GM19372 (cell line): Measurements from ENCODE around the gene GLCE.
"Not testable (repeated sequence)": the region's sequence is repeated elsewhere in the genome, so short reads cannot be mapped to it uniquely, and the experiment has no call there.

ENCODE experiments used
- ATAC-seq: cut with Tn5 transposase; IDR thresholded peaks from one replicate; pipeline ENCODE4 v1.9.1; 2021; ENCODE audit warnings: mild to moderate bottlenecking, low read depth, moderate library complexity; ENCODE audit not compliant: unreplicated experiment

The GLCE gene

DNA sequence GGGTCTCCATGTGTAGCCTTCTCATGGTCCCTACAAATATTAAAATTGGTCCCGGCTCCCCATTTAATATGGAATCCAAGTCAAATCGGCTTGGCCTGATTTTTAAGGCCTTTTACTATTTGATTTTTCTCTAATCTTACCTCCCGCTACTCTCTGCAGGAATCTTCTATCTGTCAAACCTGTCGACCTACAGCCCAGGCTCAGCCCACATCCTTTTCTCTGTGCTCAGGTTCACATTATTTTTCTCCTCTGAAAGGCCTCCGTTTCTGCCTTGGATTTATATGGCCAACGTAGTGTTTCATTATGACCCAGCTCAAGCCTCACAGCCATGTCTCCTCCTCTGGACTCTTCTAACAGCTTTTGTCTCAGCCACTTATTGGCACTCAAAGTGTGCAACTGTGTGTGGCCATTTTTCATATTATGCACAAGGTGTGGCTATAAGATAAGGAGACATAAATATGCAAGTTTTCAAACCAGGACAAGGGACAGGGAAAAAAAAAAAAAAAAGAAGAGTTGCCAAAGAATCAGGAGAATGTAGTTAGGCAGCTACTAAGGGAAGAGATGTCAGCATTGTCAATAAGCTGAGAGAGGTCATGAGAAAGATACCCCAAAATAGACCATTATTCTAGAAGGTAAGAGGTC lies 2.1 kb upstream of the GLCE start:
- no peak for ATAC-seq

DNA sequence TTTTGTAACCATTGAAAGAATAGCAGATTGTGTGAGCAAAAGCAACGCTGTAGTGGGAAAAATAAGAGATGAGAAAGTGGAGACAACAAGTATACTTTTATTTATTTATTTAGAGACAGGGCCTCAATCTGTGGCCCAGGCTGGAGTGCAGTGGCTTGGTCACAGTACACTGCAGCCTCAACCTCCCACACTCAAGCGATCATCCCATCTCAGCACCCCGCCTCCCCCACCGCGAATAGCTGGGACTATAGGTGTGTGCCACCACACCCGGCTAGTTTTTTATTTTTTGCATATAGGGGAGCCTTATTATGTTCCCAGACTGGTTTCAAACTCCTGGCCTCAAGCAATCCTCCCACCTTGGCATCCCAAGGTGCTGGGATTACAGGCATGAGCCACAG lies 1.6 kb upstream of the GLCE start:
- ATAC-seq, result no peak

DNA sequence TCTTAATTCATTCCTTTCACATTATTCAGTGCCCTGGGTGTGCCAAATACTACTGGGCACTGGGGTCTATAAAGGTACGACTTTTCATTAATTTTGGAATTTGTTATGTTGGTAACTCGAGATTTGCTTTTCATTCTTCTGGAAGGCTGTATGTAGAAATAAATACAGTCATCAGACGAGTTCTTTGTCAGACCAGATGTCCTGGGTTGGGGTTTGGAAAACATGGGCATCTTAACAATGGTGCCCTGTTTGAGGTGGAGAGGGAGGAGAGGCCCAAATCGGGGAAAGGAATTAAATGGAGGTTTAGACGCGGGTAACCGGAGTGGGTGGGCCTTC lies 662 bp upstream of the GLCE start:
- ATAC-seq, result no peak

DNA sequence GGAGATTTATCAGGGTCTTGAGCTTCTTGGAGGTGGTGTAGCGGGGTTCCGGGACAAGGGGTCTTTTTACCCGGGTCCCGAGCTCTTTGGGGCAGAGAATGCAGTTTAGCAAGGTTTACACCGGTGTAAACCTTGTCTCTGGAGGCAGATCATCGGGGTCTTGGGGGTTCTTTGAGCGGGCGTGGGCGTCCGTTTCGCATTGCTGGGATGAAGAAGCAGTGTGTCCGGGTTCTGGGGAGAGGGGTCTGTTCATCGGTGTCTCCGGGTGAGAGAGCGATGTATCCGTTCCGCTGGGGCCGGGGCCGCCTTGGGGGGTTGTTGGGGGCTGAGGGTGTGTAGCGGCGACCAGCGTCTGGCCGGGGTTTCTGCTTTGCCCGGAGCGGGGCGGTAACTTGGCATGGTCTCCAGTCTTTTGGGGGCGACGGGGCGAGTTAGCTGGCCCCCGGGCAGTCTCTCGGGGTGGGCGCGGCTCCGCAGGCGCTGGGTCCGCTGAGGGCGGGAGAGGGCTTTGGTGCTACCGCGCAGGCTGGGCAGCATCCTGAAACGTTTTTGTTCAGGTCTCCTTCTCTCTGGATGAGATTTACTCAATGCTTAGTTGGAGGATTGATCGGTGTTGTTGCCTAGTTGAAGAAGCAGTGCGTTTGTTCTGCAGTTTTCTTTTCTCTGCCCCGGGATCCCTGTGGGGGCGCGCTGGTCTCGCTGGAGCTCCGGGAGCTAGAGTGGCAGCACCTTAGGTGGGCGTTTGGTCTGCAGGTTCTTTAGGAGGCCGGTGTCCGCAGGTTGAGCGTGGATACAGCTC lies 843 bp downstream of the GLCE start:
- ATAC-seq, result no peak

DNA sequence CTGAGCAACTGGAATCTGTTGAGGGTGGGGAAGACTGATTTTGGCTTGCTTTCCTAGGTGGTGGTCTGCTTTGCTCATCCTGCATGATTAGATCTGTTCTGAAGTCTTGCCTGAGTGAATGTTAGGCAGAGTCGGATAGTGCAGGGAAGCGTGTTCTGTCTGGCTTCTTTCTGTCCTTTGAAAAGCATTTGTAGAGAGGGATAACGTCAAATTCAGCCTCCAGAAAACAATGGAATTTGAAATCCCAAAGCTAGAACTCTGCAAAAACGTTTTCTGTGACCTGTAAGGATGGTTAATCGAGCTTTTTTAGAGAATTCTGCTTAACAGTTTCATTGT lies 1.4 kb downstream of the GLCE start:
- no peak for ATAC-seq

DNA sequence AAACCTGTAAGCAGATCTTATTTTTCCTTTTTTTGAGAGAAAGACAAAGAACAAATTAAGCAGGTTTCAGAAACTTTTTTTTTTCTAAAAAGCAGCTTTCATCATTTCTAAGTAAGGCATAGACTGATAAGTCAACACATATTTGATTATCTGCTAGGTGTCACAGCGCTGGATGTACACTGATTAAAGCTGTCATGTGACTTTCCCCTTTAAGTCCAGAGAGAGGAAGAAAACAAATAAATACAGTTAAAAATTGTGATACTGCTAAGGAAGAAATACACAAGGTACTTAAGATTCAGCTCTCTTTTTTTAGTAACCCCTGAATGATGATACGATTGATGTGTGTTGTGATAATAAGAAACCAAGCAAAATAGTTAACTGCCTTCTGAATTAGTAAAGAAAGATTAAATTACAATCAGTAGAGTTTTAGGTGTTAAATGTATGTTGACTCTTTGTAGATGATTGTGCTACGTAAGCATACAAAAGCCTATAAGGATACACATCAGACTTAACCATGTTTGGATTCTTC lies 2.8 kb downstream of the GLCE start:
- no peak for ATAC-seq

DNA sequence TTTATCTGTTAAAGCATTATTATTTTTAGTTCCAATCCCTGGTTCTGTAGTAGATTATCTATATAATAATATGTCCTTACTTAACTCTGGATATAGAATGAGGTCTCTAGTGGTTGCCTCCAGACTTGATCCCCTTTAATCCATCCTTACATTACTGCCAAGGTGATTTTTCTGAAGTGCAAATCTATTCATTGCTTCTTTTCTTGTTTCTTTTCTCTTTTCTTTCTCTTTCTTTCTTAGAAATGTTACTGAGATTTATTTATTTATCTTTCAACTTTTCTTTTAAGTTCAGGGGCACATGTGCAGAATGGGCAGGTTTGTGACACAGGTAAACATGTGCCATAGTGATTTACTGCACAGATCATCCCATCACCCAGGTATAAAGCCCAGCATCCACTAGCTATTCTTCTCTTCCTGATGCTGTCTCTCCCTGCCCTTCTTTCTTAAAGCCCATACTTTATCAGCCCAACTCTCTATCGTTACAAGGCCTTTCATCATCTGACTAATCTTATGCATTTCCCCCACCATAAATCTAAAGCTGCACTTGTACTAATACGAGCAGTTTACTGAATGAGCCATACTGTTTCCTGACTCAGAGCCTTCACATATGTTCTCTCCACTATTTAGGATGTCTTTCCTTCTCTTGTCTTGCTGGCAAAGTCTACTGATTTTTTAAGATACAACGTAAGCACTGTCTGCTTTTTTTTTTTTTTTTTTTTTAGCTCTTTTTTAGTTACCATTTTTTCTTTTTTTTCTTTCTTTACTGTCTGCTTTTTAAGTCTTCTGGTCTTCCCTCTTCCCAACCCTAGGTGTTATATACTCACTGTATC lies 4.6 kb downstream of the GLCE start:
- ATAC-seq, result no peak

DNA sequence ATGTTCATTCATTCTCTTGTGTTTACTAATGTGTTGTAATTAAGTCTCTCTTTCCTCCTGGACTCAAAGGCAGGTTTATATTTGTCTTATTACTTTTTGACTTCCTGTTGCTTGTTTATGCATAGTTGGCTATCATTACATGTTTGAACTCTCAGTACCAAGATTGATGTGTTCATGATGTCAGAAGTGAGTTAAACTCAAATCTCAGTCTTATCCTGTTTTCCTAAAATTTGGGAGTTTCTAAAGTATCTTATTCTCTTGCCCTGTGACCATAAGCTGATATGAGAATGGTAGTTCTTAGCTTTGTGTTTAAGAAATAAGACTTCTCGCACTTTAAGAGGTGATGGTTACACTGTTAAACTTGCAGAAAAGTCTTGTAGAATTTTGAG lies 5.2 kb downstream of the GLCE start:
- no peak for ATAC-seq

DNA sequence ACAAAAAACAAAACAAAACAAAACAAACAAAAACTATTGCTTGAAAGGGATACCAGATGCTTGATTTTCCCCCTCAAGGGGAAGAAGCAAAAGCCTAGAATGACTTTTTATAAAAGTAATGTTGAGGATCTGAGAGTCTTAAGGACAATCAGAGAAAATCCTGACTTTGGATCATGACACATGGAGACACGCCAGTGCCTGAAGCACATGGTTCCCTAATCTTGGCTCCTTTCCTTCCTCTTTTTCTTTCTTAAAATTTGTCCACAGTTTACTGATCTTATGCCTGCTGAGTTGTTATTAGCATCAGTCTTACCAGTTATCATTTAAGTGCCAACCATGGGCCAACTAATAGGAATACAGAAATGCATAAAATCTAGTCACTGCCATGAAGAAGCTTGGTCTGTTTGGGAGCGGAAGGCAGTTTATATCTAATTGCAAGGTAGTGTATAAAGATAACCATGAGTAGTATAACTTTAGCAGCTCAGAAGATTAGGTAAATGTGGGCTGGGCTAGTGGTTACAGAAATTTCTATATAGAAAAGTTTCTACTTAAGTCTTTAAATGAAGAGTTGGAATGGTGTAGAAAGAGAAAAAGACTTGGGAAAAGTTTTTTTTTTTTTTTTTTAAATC lies 6.9 kb downstream of the GLCE start:
- ATAC-seq, result no peak

DNA sequence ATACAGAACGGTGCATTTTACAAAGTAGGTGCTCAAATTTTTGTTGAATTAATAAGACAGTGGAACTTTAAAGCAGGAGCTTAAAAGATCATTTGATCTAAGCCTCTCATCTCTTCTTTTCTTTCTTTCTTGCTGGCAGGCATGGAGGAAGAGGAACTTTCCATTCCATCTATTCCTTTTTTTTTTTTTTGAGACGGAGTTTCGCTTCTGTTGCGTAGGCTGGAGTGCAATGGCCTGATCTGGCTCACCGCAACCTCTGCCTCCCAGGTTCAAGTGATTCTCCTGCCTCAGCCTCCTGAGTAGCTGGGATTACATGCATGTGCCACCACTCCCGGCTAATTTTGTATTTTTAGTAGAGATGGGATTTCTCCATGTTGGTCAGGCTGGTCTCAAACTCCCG lies 7.9 kb downstream of the GLCE start:
- not testable (repeated sequence) for ATAC-seq

DNA sequence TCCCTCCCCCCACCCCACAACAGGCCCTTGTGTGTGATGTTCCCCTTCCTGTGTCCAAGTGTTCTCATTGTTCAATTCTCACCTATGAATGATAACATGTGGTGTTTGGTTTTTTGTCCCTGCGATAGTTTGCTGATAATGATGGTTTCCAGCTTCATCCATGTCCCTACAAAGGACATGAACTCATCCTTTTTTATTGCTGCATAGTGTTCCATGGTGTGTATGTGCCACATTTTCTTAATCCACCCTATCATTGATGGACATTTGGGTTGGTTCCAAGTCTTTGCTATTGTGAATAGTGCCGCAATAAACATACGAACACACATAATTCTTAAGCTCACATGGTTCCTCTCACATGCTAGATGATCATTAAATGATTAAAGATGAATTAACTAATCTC lies 9.1 kb downstream of the GLCE start:
- ATAC-seq, result not testable (repeated sequence)

DNA sequence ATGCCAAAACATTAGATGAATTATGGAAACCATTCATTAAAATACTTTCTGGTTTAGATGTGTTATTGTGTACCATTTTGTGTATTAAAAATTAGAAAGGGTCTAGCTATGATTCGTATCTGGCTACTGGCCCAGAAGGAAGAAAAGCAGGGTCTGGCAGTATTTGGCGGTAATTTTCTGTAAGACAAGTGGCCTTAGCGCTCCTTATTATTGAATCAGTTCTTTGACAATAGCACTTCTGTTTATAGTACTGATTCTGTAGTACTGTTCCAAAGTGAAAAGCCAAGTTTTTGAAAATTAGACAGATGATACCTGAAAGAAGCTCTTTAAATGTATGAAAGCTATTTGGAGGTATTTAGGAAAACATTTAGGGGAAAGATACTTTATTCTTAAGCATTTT lies 10.2 kb downstream of the GLCE start:
- ATAC-seq, result no peak

DNA sequence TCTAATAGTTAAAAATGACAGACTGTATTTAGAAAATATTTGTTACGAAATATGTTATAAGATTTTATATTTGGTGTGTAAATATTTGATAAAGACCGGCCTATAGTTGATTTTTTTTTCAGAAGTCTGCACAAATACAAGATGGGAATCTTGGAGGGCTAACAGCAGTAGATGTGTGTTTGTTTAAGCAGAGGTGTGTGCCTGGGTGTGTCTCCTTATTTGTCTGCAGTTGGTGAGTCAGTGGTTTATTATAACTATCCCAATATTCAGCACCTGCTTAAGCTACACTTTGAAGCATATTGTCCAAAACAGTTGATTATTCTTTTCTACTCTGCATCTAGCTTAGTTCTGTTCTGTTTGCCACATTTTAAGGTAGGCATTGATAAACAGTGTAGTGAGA lies 12.4 kb downstream of the GLCE start:
- ATAC-seq, result no peak

DNA sequence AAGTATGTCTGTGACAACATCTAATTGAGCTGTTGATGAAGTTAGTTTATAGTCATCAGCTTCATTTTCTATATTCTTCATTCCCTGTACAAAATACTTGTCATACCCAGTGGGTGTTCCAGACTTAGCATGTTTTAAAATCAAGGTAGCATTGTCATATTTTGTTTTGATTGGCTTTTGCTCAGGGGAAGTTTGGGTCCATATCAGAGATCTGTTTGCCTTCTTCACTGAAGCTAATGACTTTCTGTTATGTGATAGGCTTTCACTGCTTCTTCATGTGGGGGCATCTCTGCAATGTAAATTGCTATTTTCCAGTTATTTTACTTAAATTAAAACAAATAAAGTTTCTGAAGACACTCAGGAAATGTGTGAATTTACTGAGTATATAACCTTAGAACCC lies 15.1 kb downstream of the GLCE start:
- no peak for ATAC-seq

DNA sequence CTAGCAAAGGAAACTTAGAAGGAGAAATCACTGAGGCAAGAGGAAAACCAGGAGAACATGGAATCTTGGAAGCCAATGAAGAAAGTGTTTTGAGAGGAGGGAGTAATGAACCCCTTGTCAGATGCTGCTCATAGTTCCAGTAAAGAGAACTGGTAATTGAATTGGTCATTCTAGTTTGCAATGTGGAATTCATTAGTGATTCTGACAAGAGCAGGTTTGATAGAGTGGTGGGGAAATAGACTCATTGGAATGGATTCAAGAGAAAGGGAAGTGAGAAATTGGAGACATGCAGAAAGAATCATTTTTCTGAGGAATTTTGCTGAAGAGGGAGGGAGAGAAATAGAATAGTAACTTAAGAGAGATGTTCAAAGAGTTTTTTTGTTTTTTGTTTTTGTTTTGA lies 21.0 kb downstream of the GLCE start:
- no peak for ATAC-seq

DNA sequence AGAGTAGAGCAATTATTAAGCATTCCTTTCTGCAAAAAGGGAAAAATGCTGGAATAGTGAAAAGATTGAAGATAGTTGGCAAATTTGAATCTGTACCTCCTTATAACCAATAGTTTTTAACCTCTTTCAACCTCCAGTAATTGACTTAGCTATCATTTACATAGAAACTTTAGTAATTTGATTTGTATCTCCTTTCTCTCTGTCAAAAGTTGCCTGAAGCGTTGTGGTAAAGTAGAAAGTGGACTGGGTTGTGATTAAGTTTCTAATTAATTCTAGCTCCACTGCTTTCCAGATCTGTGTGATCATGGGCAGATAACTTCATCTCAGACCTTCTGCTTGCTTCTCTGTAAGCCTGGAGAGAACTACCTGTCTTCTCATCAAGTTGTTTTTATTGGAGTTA lies 24.8 kb downstream of the GLCE start:
- no peak for ATAC-seq

DNA sequence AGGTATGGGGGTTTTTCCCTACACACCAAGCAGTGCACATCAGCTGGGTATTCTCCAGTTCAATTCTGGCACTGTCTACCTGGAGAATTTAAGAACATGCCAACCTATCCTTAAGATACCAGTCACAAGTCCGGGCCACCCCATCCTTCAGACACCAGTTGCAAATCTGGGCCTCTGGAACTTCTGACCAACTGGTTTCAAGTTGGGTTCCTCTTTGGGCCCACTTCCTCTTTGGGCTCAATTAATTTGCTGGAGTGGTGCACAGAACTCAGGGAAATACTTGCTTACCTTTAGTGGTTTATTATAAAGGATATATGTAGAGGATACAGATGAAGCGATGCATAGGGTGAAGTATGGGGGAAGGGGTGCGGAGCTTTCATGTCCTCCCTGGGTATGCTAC lies 25.3 kb downstream of the GLCE start:
- ATAC-seq, result no peak

DNA sequence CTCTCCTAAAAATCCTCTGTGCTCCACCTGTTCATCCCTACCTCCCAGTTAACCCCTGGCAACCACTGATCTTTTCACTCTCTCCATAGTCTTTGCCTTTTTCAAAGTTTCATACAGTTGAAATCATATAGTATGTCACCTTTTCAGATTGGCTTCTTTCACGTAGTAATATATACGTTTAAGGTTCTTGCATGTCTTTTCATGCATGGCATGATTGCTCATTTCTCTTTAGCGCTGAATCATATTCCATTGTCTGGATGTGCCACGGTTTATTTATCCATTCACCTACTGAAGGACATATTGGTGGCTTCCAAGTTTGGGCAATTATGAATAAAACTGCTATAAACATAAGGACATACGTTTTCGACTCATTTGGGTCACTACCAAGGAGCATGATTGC lies 28.7 kb downstream of the GLCE start:
- no peak for ATAC-seq

DNA sequence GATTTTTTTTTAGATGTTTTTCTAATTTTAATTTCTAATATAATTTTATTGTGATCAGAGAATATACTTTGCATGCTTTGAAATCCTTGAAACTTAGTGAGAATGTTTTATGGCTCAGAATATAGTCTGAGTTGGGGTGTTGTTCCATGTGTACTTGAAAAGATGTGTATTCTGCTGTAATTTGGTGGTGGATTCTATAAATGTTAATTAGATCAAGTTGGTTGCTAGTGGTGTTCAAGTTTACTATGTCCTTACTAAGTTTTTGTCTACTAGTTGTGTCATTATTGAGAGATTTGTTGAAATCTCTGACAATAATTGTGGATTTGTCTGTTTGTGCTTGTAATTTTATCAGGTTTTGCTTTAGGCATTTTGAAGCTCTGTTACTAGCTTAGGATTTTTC lies 29.7 kb downstream of the GLCE start:
- ATAC-seq, result no peak

DNA sequence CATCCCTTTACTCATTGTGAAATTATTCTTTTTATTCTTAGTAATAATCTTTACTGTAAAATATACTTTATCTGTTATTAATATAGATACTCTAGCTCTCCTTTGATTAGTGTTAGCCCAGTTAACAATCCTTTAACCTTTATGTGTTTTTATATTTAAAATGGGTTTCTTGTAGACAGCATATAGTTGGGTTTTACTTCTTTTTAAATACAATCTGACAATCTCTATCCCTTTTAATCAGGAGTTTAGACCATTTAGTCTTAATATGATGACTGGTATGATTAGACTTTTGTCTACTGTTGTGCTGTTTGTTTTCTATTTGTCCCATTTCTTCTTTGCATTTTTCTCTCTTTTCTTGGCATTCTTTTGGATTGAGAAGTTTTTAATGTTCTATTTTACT lies 30.1 kb downstream of the GLCE start:
- no peak for ATAC-seq
